HepG2 (cell line): ENCODE results near the gene CSNK2A1. TPM values are rescaled to one million over a fixed set of nuclear protein-coding genes. Genes with fewer than 3 reads are reported as not detected.

Experiments
- AKAP8 ChIP-seq: sonication (generic); formaldehyde crosslinking; IDR thresholded peaks from 2 replicates; pipeline ENCODE4 v1.5.1; 2020; ENCODE audit warnings: mild to moderate bottlenecking, missing genetic modification reagents
- DPF2 ChIP-seq: sonication (generic); formaldehyde crosslinking; IDR thresholded peaks from 2 replicates; pipeline ENCODE4 v1.4.0; 2020; ENCODE audit warnings: mild to moderate bottlenecking, low read depth, missing genetic modification reagents, borderline replicate concordance
- ELF3 ChIP-seq: IDR thresholded peaks from 2 replicates; pipeline ENCODE4 v1.6.1; 2016; ENCODE audit warnings: missing genetic modification reagents, missing compliant biosample characterization
- HDAC1 ChIP-seq: sonication (generic); formaldehyde crosslinking; IDR thresholded peaks from 2 replicates; pipeline ENCODE4 v1.5.1; 2020; ENCODE audit warnings: mild to moderate bottlenecking, missing genetic modification reagents
- KDM3A ChIP-seq: IDR thresholded peaks from 2 replicates; pipeline ENCODE4 v1.6.1; 2018; ENCODE audit warnings: low read depth, missing compliant biosample characterization
- KLF11 ChIP-seq: IDR thresholded peaks from 2 replicates; pipeline ENCODE4 v1.6.1; 2016; ENCODE audit warnings: missing compliant biosample characterization
- KLF9 ChIP-seq: IDR thresholded peaks from 2 replicates; pipeline ENCODE4 v1.6.1; 2016; ENCODE audit warnings: low read depth
- KMT2A ChIP-seq: sonication (generic); formaldehyde crosslinking; IDR thresholded peaks from 2 replicates; pipeline ENCODE4 v1.4.0; 2020; ENCODE audit warnings: missing genetic modification reagents
- NFRKB ChIP-seq: fragments of 450-650 bp; IDR thresholded peaks from 2 replicates; pipeline ENCODE4 v1.6.1; 2017
- NONO ChIP-seq, 2 experiments: fragments of 450-650 bp in 1 of 2; sonication (generic) in 1 of 2; formaldehyde crosslinking in 1 of 2; IDR thresholded peaks in 1 of 2; conservative IDR thresholded peaks in 1 of 2; 2 replicates each; pipeline versions ENCODE4 v1.6.1 to v1.8.0; 2017 to 2022; ENCODE audit warnings: mild to moderate bottlenecking in 1 of 2, missing genetic modification reagents in 1 of 2, moderate library complexity in 1 of 2
- PITX1 ChIP-seq: sonication (generic); formaldehyde crosslinking; IDR thresholded peaks from 2 replicates; pipeline ENCODE4 v1.5.1; 2020; ENCODE audit warnings: mild to moderate bottlenecking, missing genetic modification reagents
- REL ChIP-seq: sonication (generic); formaldehyde crosslinking; conservative IDR thresholded peaks from 2 replicates; pipeline ENCODE4 v1.8.0; 2022; ENCODE audit warnings: mild to moderate bottlenecking, missing genetic modification reagents, moderate library complexity
- RXRA ChIP-seq: sonication (generic); formaldehyde crosslinking; IDR thresholded peaks from 2 replicates; pipeline ENCODE4 v1.5.1; 2020; ENCODE audit warnings: missing genetic modification reagents
- RXRB ChIP-seq: IDR thresholded peaks from 2 replicates; pipeline ENCODE4 v1.6.1; 2016; ENCODE audit warnings: borderline replicate concordance, missing genetic modification reagents, missing compliant biosample characterization
- TARDBP ChIP-seq: sonication (generic); formaldehyde crosslinking; IDR thresholded peaks from 2 replicates; pipeline ENCODE4 v1.8.0; 2022; ENCODE audit warnings: mild to moderate bottlenecking, missing genetic modification reagents
- TOPORS ChIP-seq: sonication (generic); formaldehyde crosslinking; IDR thresholded peaks from 2 replicates; pipeline ENCODE4 v1.8.0; 2023; ENCODE audit warnings: mild to moderate bottlenecking, missing genetic modification reagents
- ZBED4 ChIP-seq: sonication (generic); formaldehyde crosslinking; IDR thresholded peaks from 2 replicates; pipeline ENCODE4 v1.4.0; 2020; ENCODE audit warnings: missing genetic modification reagents, borderline replicate concordance
- ZBTB25 ChIP-seq: IDR thresholded peaks from 2 replicates; pipeline ENCODE4 v1.6.1; 2018; ENCODE audit warnings: missing genetic modification reagents
- ZMYM2 ChIP-seq: sonication (generic); formaldehyde crosslinking; IDR thresholded peaks from 2 replicates; pipeline ENCODE4 v1.8.0; 2022; ENCODE audit warnings: mild to moderate bottlenecking, missing genetic modification reagents
- ZNF788 ChIP-seq: sonication (generic); formaldehyde crosslinking; IDR thresholded peaks from 2 replicates; pipeline ENCODE4 v1.5.0; 2020; ENCODE audit warnings: mild to moderate bottlenecking, missing genetic modification reagents, borderline replicate concordance
- ZNF816 ChIP-seq: sonication (generic); formaldehyde crosslinking; IDR thresholded peaks from 2 replicates; pipeline ENCODE4 v1.8.0; 2022; ENCODE audit warnings: missing genetic modification reagents, mild to moderate bottlenecking, borderline replicate concordance
- polyA plus RNA-seq, 8 experiments: library from polyadenylated mRNA; depleted of rRNA in 3 of 8; stranded (reverse) in 7 of 8; unstranded in 1 of 8; fragments of >200 nt; fragmentation: Illumina TruSeq in 4 of 8; extraction: Trizol in 4 of 8; gene quantifications; 2 replicates each; pipeline versions ENCODE4 v1.2.1 to v1.2.3, GENCODE V29; 2011 to 2016; ENCODE audit warnings: low read depth in 4 of 8, missing spikeins in 1 of 8, mixed read lengths in 1 of 8; ENCODE audit not compliant: insufficient read depth in 1 of 8
- total RNA-seq, 5 experiments: library from RNA; depleted of rRNA; stranded (reverse); fragments of >200 nt; fragmentation: Illumina TruSeq; extraction: Trizol; gene quantifications; 2 replicates each; pipeline ENCODE4 v1.2.3, GENCODE V29; 2016; ENCODE audit warnings: low read depth in 1 of 5
- TF ChIP-seq, protein P1 (sequence below): sonication (generic); formaldehyde crosslinking; IDR thresholded peaks from 2 replicates; pipeline ENCODE4 v1.8.0; 2022; ENCODE audit warnings: mild to moderate bottlenecking, missing genetic modification reagents; ENCODE audit not compliant: insufficient replicate concordance
- TF ChIP-seq, protein P2 (sequence below): sonication (generic); formaldehyde crosslinking; conservative IDR thresholded peaks from 2 replicates; pipeline ENCODE4 v1.4.0; 2020; ENCODE audit warnings: missing genetic modification reagents

CSNK2A1 gene
- total and polyA plus RNA-seq, 2 of the 13 experiments (the other 11 are each of a cell fraction or from before 2014, with no cell fraction given) = 153 to 231 TPM

GRCh38 chr20:478949-479429 is 64.6 kb downstream of the CSNK2A1 start (continued):
- TF ChIP-seq ZBED4 (CRISPR knock-in tag) = no peak
- TF ChIP-seq, protein P1, sequence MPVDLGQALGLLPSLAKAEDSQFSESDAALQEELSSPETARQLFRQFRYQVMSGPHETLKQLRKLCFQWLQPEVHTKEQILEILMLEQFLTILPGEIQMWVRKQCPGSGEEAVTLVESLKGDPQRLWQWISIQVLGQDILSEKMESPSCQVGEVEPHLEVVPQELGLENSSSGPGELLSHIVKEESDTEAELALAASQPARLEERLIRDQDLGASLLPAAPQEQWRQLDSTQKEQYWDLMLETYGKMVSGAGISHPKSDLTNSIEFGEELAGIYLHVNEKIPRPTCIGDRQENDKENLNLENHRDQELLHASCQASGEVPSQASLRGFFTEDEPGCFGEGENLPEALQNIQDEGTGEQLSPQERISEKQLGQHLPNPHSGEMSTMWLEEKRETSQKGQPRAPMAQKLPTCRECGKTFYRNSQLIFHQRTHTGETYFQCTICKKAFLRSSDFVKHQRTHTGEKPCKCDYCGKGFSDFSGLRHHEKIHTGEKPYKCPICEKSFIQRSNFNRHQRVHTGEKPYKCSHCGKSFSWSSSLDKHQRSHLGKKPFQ (CRISPR knock-in tag) = no peak
- 0 out of 2 replicates have a peak, but pooled peaks have one; percentile 38 for TF ChIP-seq TOPORS (CRISPR knock-in tag)
- TF ChIP-seq PITX1 (CRISPR knock-in tag) = peak; percentile 37; the same call in 1 of the 2 replicates
- no peak for TF ChIP-seq ZNF788 (CRISPR knock-in tag)
- TF ChIP-seq, protein P2, sequence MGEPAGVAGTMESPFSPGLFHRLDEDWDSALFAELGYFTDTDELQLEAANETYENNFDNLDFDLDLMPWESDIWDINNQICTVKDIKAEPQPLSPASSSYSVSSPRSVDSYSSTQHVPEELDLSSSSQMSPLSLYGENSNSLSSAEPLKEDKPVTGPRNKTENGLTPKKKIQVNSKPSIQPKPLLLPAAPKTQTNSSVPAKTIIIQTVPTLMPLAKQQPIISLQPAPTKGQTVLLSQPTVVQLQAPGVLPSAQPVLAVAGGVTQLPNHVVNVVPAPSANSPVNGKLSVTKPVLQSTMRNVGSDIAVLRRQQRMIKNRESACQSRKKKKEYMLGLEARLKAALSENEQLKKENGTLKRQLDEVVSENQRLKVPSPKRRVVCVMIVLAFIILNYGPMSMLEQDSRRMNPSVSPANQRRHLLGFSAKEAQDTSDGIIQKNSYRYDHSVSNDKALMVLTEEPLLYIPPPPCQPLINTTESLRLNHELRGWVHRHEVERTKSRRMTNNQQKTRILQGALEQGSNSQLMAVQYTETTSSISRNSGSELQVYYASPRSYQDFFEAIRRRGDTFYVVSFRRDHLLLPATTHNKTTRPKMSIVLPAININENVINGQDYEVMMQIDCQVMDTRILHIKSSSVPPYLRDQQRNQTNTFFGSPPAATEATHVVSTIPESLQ (CRISPR knock-in tag) = no peak
- TF ChIP-seq ZMYM2 = 0 out of 2 replicates have a peak, but pooled peaks have one; percentile 36
- peak; percentile 49; the same call in 1 of the 2 replicates for TF ChIP-seq RXRB (CRISPR knock-in tag)
- no peak for TF ChIP-seq KMT2A (CRISPR knock-in tag)
- no peak for TF ChIP-seq HDAC1 (CRISPR knock-in tag)
- 0 out of 2 replicates have a peak, but pooled peaks have one; percentile 19 for TF ChIP-seq KLF11
- no peak for TF ChIP-seq ZNF816
- TF ChIP-seq REL = no peak
- TF ChIP-seq NONO (IDR thresholded peaks at IDR 0.05) = no peak
- TF ChIP-seq NONO (CRISPR knock-in tag; conservative IDR thresholded peaks at IDR 0.05) = no peak
- TF ChIP-seq KDM3A (CRISPR knock-in tag) = 0 out of 2 replicates have a peak, but pooled peaks have one; percentile 36
- no peak for TF ChIP-seq NFRKB
- 0 out of 2 replicates have a peak, but pooled peaks have one; percentile 53 for TF ChIP-seq KLF9 (CRISPR knock-in tag)
- TF ChIP-seq DPF2 (CRISPR knock-in tag) = no peak
- TF ChIP-seq AKAP8 (CRISPR knock-in tag) = no peak
- TF ChIP-seq ZBTB25 (CRISPR knock-in tag) = peak; percentile 31; the same call in 1 of the 2 replicates
- TF ChIP-seq RXRA (CRISPR knock-in tag) = no peak
- TF ChIP-seq TARDBP = peak; percentile 56; the same call in 1 of the 2 replicates
- TF ChIP-seq ELF3 (CRISPR knock-in tag) = peak; percentile 43; the same call in 1 of the 2 replicates
